MM.1S (cell line): ENCODE results near the gene SMOC2.

Source experiments
- DNase-seq: peaks from one replicate; pipeline ENCODE4 v3.0.0-alpha.2; 2015
- H2AFZ ChIP-seq: fragments of 300-600 bp; sonication (generic); 2 replicates; pipeline ENCODE4 v1.6.0; 2016; ENCODE audit warnings: antibody characterized with exemption, low read length
- H3F3A ChIP-seq: fragments of 300-600 bp; sonication (generic); 2 replicates; pipeline ENCODE4 v1.6.1; 2016; ENCODE audit warnings: mild to moderate bottlenecking, antibody characterized with exemption, low read length, moderate library complexity, mixed read lengths; ENCODE audit not compliant: insufficient read depth
- H3K27ac ChIP-seq: fragments of 300-600 bp; sonication (generic); 2 replicates; pipeline ENCODE4 v1.5.1; 2016; ENCODE audit warnings: mild to moderate bottlenecking, low read length
- H3K27me3 ChIP-seq: fragments of 300-600 bp; sonication (generic); replicated peaks from 2 replicates; pipeline ENCODE4 v1.6.0; 2016; ENCODE audit warnings: low read length; ENCODE audit not compliant: insufficient read depth
- H3K36me3 ChIP-seq: fragments of 300-600 bp; sonication (generic); replicated peaks from 2 replicates; pipeline ENCODE4 v1.6.1; 2016; ENCODE audit warnings: mild to moderate bottlenecking, low read length, mixed read lengths; ENCODE audit not compliant: insufficient read depth
- H3K4me1 ChIP-seq: fragments of 300-600 bp; sonication (generic); 2 replicates; pipeline ENCODE4 v1.6.1; 2016; ENCODE audit warnings: low read length, mixed read lengths
- H3K4me2 ChIP-seq: fragments of 300-600 bp; sonication (generic); 2 replicates; pipeline ENCODE4 v1.6.0; 2016; ENCODE audit warnings: low read depth, low read length
- H3K4me3 ChIP-seq: fragments of 300-600 bp; sonication (generic); 2 replicates; pipeline ENCODE4 v1.5.1; 2016; ENCODE audit warnings: low read length, mixed read lengths
- H3K79me2 ChIP-seq: fragments of 300-600 bp; sonication (generic); 2 replicates; pipeline ENCODE4 v1.6.1; 2016; ENCODE audit warnings: mixed run types, low read length, mixed read lengths
- H3K9ac ChIP-seq: fragments of 300-600 bp; sonication (generic); 2 replicates; pipeline ENCODE4 v1.6.1; 2016; ENCODE audit warnings: low read length, mixed read lengths
- H3K9me2 ChIP-seq: fragments of 300-600 bp; sonication (generic); replicated peaks from 2 replicates; pipeline ENCODE4 v1.6.1; 2016; ENCODE audit warnings: mild to moderate bottlenecking, low read length, mixed read lengths; ENCODE audit not compliant: insufficient read depth
- H3K9me3 ChIP-seq: fragments of 300-600 bp; sonication (generic); replicated peaks from 2 replicates; pipeline ENCODE4 v1.6.1; 2016; ENCODE audit warnings: mild to moderate bottlenecking, low read length, mixed read lengths; ENCODE audit not compliant: insufficient read depth
- H4K20me1 ChIP-seq: fragments of 300-600 bp; sonication (generic); 2 replicates; pipeline ENCODE4 v1.6.1; 2016; ENCODE audit warnings: mild to moderate bottlenecking, low read length, moderate library complexity, mixed read lengths; ENCODE audit not compliant: insufficient read depth
- EZH2 ChIP-seq: fragments of 300-600 bp; sonication (generic); optimal IDR thresholded peaks from 2 replicates; pipeline ENCODE3; 2017; ENCODE audit warnings: low read depth, mild to moderate bottlenecking, antibody characterized with exemption, low read length, mixed read lengths
- EZH2phosphoT487 ChIP-seq: fragments of 300-600 bp; sonication (generic); IDR thresholded peaks from 2 replicates; pipeline ENCODE4 v1.6.1; 2018; ENCODE audit warnings: antibody characterized with exemption, low read length
- TF ChIP-seq, protein P1 (sequence below): fragments of 300-600 bp; sonication (generic); IDR thresholded peaks from 2 replicates; pipeline ENCODE4 v1.5.1; 2016; ENCODE audit warnings: antibody characterized with exemption, low read length, mixed read lengths

Gene SMOC2

GRCh38 chr6:168515376-168515775 lies 74.4 kb downstream of the SMOC2 start:
- TF ChIP-seq, protein P1, sequence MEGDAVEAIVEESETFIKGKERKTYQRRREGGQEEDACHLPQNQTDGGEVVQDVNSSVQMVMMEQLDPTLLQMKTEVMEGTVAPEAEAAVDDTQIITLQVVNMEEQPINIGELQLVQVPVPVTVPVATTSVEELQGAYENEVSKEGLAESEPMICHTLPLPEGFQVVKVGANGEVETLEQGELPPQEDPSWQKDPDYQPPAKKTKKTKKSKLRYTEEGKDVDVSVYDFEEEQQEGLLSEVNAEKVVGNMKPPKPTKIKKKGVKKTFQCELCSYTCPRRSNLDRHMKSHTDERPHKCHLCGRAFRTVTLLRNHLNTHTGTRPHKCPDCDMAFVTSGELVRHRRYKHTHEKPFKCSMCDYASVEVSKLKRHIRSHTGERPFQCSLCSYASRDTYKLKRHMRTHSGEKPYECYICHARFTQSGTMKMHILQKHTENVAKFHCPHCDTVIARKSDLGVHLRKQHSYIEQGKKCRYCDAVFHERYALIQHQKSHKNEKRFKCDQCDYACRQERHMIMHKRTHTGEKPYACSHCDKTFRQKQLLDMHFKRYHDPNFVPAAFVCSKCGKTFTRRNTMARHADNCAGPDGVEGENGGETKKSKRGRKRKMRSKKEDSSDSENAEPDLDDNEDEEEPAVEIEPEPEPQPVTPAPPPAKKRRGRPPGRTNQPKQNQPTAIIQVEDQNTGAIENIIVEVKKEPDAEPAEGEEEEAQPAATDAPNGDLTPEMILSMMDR: no peak
- TF ChIP-seq EZH2phosphoT487 (no peak), EZH2 (no peak)
- no peak for DNase-seq
- Histone ChIP-seq H3K9ac (no peak overlapping the region), H3K9me3 (no peaks in the 10 kb centered on the region), H3K27ac (no peak overlapping the region), H3K27me3 (no peaks in the 10 kb centered on the region), H3K36me3 (no peaks in the 10 kb centered on the region), H3K79me2 (no peaks in the 10 kb centered on the region), H3K4me1 (no peaks in the 10 kb centered on the region), H3K4me2 (no peak overlapping the region), H3F3A (no peaks in the 10 kb centered on the region), H3K4me3 (no peak overlapping the region), H3K9me2 (no peaks in the 10 kb centered on the region), H4K20me1 (no peaks in the 10 kb centered on the region), H2AFZ (no peak overlapping the region)

DNA sequence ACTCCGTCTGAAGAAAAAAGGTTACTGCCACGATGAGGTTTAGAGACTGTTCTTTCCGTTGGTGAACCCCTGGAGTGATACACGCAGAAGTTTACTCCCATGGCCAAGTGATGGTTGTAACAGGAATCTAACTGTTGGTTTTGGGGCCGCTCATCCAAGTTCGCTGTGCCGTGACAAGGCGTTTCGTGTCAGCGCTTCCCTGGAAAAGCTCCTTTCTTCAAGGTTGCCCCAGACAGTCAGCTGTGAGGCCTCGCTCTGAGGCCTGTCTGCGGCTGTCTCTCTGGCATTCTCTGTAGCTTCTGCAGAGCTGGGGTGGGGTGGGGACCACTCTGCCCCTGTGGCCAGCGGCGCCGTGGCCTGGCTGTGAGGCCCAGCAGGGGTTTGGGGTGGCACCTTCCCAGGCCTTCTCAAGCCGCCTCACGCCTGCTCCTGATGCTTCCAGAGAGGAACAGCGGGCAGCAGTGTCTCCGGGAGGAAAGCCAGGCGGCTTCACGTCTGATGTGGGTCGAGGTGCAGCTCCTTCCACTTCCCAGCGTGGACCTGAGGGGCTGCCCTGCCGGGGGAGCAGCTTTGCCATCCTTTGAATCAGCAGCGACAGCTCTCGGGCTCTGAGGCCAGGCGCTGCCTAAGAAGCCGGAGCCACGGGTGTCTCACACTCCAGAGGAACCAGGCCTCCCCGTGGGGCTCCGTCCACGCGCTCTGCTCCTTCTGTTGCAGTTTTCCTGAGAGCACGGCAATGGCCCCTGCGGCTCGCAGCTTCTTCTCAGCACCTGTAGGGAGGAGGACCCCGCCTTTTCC lies 76.2 kb downstream of the SMOC2 start:
- no peaks in the 10 kb centered on the region for H3F3A ChIP-seq
- H3K9me2 ChIP-seq: no peaks in the 10 kb centered on the region
- H3K4me2 ChIP-seq: no peak overlapping the region
- no peaks in the 10 kb centered on the region for H3K79me2 ChIP-seq
- H2AFZ ChIP-seq: no peak overlapping the region
- no peaks in the 10 kb centered on the region for H3K27me3 ChIP-seq
- no peaks in the 10 kb centered on the region for H3K36me3 ChIP-seq
- H3K27ac ChIP-seq: no peak overlapping the region
- no peak overlapping the region for H3K9ac ChIP-seq
- TF ChIP-seq, protein P1: no peak
- TF ChIP-seq EZH2phosphoT487: no peak
- TF ChIP-seq EZH2: no peak
- H3K4me1 ChIP-seq: no peaks in the 10 kb centered on the region
- no peak overlapping the region for H3K4me3 ChIP-seq
- no peak for DNase-seq
- no peaks in the 10 kb centered on the region for H4K20me1 ChIP-seq
- H3K9me3 ChIP-seq: no peaks in the 10 kb centered on the region

- TF ChIP-seq, protein P1: no peak
- no peak for TF ChIP-seq EZH2phosphoT487
- TF ChIP-seq EZH2: no peak
- H3K4me2 ChIP-seq: no peak overlapping the region
Observed at GRCh38 chr6:168517742-168518347, 76.9 kb downstream of the SMOC2 start.

More at GRCh38 chr6:168517742-168518347, 76.9 kb downstream of the SMOC2 start:
- Histone ChIP-seq H2AFZ (no peak overlapping the region), H3K27me3 (no peaks in the 10 kb centered on the region), H3K9ac (no peak overlapping the region), H3F3A (no peaks in the 10 kb centered on the region), H3K79me2 (no peaks in the 10 kb centered on the region), H3K27ac (no peak overlapping the region), H3K36me3 (no peaks in the 10 kb centered on the region), H3K4me1 (no peaks in the 10 kb centered on the region), H3K9me2 (no peaks in the 10 kb centered on the region), H4K20me1 (no peaks in the 10 kb centered on the region), H3K4me3 (no peak overlapping the region), H3K9me3 (no peaks in the 10 kb centered on the region)
- no peak for DNase-seq
